Jurkat, Clone E6-1 (cell line): ENCODE measurements around the gene DUOX1. TPM values are rescaled to one million over a fixed set of nuclear protein-coding genes. Genes with fewer than 3 reads are reported as not detected.
"Not testable (repeated sequence)": the region's sequence is repeated elsewhere in the genome, so short reads cannot be mapped to it uniquely, and the experiment has no call there.

ENCODE experiments used
- DNase-seq: peaks from one replicate; pipeline ENCODE4 v3.0.0-alpha.2; 2011; ENCODE audit warnings: low read depth, low spot score
- H3K4me3 ChIP-seq: 2 replicates; pipeline ENCODE4 v1.5.1; 2011; ENCODE audit warnings: mild to moderate bottlenecking, low read length, control low read depth, moderate library complexity
- polyA plus RNA-seq: library from polyadenylated mRNA; unstranded; fragments of >200 nt; gene quantifications from one replicate; pipeline ENCODE4 v1.2.1, GENCODE V29; 2012; ENCODE audit warnings: missing spikeins; ENCODE audit not compliant: insufficient read length, insufficient read depth

The DUOX1 gene
- 2.8 TPM for polyA plus RNA-seq

GRCh38 chr15:45129651-45130129 is at the start of gene DUOX1, which contains the start of gene DUOXA1:
DUOX1 (plus strand) TSS chr15:45129994; CDS start chr15:45131967, 1,973 bp downstream.
DUOXA1 (minus strand) TSS chr15:45129879; CDS start chr15:45123014, 6,865 bp downstream.
- no peak for DNase-seq
- H3K4me3 ChIP-seq = no peak within 1 kb of the TSS

- not testable (repeated sequence) for H3K4me3 ChIP-seq, DNase-seq
Observed at GRCh38 chr15:45080593-45080992, 49.2 kb upstream of the DUOX1 start.

- DNase-seq, H3K4me3 ChIP-seq: not testable (repeated sequence)
Observed at GRCh38 chr15:45082412-45082811, 47.4 kb upstream of the DUOX1 start.

DNA sequence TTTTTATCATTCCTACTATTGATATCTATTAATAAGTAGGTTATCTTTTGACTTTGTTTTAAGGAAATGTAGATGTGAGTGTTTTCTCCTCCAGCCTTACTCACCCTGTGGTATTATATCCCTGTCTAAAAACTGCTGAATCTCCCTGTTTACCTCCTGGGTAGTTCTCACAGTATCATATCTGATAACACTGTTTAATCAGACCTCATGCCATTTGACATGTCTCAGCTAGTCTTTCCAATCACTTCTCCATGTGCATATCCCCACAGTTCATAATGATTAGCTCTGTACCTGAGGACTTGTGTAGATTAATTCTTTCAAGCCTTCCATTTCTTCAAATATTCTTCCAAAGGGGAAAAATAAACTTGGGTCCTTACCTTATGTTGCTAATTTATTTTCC is 46.6 kb upstream of the DUOX1 start:
- no peak for DNase-seq

GRCh38 chr15:45084163-45084562 is 45.6 kb upstream of the DUOX1 start:
- no peak overlapping the region for H3K4me3 ChIP-seq
- no peak for DNase-seq

More for the DNA sequence above, 46.6 kb upstream of the DUOX1 start:
- H3K4me3 ChIP-seq = no peak overlapping the region

DNA sequence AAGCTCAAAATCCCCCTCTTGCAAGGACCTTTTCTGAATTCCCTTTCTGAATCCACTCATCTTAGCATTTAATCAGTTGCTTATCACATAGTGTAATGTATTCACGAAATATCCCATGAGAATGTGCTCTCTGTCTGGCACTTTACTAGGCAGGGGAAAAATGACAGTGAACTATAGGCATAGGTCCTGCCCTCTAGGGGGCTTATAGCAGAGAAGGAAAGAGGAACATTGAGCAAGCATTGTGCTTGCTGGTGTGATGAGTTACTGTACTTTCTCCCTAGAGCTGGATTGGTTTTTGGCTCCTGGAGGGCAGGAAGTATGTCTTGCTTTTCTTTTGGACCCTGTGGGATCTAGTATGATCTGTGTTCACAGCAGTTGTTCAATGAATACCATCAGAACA is 42.3 kb upstream of the DUOX1 start:
- no peak for DNase-seq
- no peak overlapping the region for H3K4me3 ChIP-seq

GRCh38 chr15:45088801-45089711 is 40.7 kb upstream of the DUOX1 start:
- DNase-seq = no peak
- no peak overlapping the region for H3K4me3 ChIP-seq

DNA sequence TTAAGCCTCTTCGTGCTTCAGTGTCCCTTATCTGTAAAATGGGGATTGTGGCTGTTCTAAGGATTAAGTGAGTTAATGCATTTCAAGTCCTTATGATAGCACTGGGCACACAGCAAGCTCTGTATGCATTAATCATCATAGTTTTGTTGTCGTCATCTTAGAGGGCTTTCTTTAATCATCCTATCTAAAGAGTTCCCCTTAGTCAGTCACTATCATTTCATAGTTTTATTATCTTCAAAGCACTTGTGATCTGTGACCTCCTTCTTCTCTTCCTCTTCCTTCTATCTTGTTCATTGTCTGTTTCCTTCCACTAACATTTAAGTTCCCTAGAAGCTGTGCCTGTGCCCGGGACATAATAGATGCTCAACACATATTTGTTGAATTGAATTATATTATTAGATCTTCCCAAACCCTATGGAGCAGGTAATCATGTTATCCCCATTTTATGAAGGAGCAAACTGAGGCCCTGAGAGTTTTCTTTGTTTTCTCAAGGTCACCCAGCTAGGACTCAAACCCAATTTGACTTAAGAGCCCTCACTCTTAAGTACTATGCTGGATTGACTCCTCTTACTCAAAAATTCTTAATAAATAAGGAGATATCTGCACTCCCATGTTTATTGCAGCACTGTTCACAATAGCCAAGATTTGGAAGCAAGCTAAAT is 40.0 kb upstream of the DUOX1 start:
- H3K4me3 ChIP-seq = no peak overlapping the region
- DNase-seq = no peak

DNA sequence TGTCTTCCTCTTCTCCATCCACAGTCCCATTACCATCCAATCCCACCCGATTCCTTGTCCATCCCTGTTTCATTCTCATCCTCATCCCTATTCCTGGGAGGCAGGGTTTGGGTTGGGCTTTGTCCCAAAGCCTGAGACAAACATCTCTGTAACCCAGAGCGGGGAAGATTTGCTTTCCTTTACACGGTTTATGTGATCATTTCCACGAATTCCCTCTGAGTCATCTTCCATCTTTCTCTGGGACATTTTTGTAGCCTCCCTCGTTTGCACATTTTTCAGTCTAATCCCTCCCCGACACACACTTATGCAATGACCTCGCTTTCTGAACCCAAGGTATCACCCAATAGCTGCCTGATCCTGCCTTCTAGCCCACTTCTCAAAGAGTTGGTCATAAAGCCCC is 38.6 kb upstream of the DUOX1 start:
- no peak for DNase-seq
- no peak overlapping the region for H3K4me3 ChIP-seq

GRCh38 chr15:45091576-45091975 is 38.2 kb upstream of the DUOX1 start:
- no peak overlapping the region for H3K4me3 ChIP-seq

GRCh38 chr15:45093013-45093412 is 36.8 kb upstream of the DUOX1 start:
- no peak for DNase-seq
- H3K4me3 ChIP-seq = no peak overlapping the region

More at GRCh38 chr15:45091576-45091975, 38.2 kb upstream of the DUOX1 start:
- no peak for DNase-seq

GRCh38 chr15:45093622-45094357 is 36.0 kb upstream of the DUOX1 start:
- no peak overlapping the region for H3K4me3 ChIP-seq
- no peak for DNase-seq

DNA sequence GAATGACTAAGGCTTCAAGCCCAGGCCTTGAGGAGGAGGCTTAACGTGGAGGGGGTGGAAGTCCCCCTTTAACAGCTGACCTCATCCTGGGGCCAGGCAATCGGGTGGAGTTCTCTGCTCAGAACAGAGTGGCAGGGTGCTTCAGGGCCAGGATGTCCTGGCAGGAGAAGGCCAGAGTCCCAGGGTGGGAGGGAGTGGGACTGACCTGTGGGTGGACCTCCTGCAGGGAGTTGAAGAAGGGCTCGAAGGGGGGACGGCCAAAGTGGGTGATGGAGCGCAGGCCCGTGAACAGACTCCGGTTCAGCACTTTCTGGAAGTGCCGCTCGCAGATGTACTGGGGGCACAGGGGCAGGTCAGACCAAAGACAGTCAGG is 35.5 kb upstream of the DUOX1 start:
- H3K4me3 ChIP-seq = no peak overlapping the region
- no peak for DNase-seq

DNA sequence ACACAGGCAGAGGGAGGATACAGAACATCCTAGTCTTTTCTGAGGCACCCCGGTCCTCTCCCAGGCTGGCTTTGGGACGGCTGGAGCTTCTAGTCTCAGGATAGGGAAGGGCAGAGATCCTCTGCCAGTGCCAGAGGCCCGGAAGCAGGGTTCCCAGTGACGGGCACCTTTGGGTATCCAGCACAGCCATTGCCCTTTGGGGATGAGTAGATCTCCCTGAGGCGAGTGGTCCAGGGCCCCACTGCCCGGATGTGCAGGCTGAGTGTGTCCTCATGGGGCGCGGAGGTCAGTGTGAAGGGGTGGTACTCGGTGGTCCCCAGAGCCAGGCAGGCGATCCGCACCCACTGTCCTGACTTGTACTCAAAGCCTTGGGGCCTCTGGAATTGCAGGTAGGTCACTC is 34.1 kb upstream of the DUOX1 start:
- DNase-seq = no peak
- H3K4me3 ChIP-seq = no peak overlapping the region

DNA sequence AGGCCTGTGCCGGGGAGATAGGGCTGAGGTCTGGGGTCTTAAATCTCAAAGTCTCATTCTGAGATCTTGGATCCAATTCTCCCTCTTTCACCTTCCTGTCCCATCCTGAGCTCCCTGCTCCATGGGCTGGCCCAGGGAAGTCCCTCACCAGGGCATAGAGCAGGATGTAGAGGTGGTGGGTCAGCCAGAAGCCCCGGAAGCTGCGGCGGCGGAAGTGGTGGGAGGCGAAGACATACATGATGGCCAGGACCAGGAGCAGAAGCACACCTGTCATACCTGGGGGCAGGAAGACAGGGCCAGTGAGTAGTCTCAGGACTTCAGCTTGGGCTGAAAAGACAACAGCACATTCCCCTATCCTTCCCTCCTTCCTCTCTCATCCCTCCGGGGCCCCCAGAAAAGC is 32.3 kb upstream of the DUOX1 start:
- no peak for DNase-seq
- no peak overlapping the region for H3K4me3 ChIP-seq

GRCh38 chr15:45099549-45100165 is 30.1 kb upstream of the DUOX1 start:
- DNase-seq = no peak
- no peak overlapping the region for H3K4me3 ChIP-seq

DNA sequence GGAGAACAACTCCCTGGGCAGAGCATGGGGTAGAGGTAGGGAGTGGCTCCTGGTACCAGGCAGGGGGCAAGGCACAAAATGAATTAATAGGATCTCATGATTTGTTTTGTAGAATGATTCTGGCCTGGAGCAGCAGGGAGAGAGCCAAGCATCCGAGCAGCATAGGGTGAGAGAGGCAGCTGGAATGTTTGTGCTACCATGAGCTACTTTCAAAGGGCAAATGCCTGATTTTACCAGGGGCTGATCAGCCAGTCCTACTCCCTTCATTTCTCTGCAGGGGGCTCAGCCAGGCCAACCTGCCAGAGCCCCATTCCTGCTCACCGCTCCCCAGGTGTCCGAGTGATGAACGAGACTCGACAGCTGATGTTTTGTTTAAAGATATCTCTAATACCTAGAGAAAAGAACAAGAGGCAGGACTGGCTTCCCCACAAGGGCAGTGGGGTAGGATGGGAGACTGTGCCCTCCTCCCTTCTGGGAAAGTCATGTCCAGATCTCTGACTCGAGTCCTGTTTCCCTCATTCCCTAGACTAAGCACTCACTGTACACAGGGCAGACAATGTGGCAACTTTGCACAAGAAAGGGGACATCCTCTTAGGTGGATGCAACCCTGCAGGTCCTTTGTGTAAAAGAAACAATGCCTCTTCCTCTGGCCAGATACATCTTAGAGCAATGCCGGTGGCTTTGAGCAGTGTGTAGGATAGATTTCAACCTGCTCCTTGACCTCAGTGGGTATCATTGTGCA is 28.7 kb upstream of the DUOX1 start:
- no peak overlapping the region for H3K4me3 ChIP-seq
- no peak for DNase-seq

- DNase-seq = no peak
- H3K4me3 ChIP-seq = no peak overlapping the region
Observed at GRCh38 chr15:45101749-45102148, 28.0 kb upstream of the DUOX1 start.
